HCT116 (cell line): ENCODE measurements around the gene LCE3C. TPM values are rescaled to one million over a fixed set of nuclear protein-coding genes. Genes with fewer than 3 reads are reported as not detected.

Experiments used
- ATAC-seq: fragments of 200-7000 bp; cut with Tn5 transposase; 2 replicates; pipeline ENCODE4 v1.9.1; 2020; ENCODE audit warnings: mild to moderate bottlenecking, moderate library complexity
- BruUV-seq: library from RNA; stranded (reverse); fragments of 400-500 nt; replicated peaks from 2 replicates; lab custom pipeline; 2021; lab: Mats Ljungman, UMichigan
- CTCF ChIA-PET: fragments of 300-600 bp; sonication (Branson Sonifier 250); formaldehyde crosslinking; loops from one replicate; lab custom pipeline; 2021; ENCODE audit warnings: antibody characterized with exemption; lab: Charles Lee
- POLR2A ChIA-PET: fragments of 300-600, 350-600 bp; sonication (Branson Sonifier 250); formaldehyde crosslinking; loops from one replicate; lab custom pipeline; 2021; ENCODE audit warnings: antibody characterized with exemption; lab: Charles Lee
- RAD21 ChIA-PET, 2 experiments: fragments of 300-600 bp; sonication (Branson Sonifier 250); formaldehyde crosslinking; loops; one replicate each; lab custom pipeline; 2023; ENCODE audit warnings: low total read pairs in 2 of 2; ENCODE audit not compliant: uncharacterized antibody in 2 of 2, unreplicated experiment in 2 of 2, low non-redundant PET in 1 of 2; lab: Charles Lee
- DNase-seq: peaks from one replicate; pipeline ENCODE4 v3.0.0-alpha.2; 2010; ENCODE audit warnings: low read depth, low spot score
- H2AFZ ChIP-seq: fragments of 200-600 bp; shearing (Covaris generic), sonication (generic); 2 replicates; pipeline ENCODE4 v1.6.1; 2017; ENCODE audit warnings: low read depth, mixed run types, mixed read lengths, antibody characterized with exemption, low read length; ENCODE audit not compliant: poor library complexity, severe bottlenecking
- H3K27ac ChIP-seq: 2 replicates; pipeline ENCODE4 v1.5.1; 2012; ENCODE audit warnings: low read depth, low read length
- H3K27me3 ChIP-seq: fragments of 200-600 bp; sonication (generic); 2 replicates; pipeline ENCODE4 v1.6.1; 2016; ENCODE audit warnings: mixed run types, low read length, mixed read lengths; ENCODE audit not compliant: insufficient read depth
- H3K36me3 ChIP-seq, 2 experiments: fragments of 200-500 bp in 1 of 2; fragments of 200-600 bp in 1 of 2; sonication (Bioruptor generic) in 1 of 2; sonication (generic) in 1 of 2; 2 replicates each; pipeline versions ENCODE4 v1.5.1 to v1.6.1; 2014 to 2016; ENCODE audit warnings: low read length in 2 of 2, inconsistent platforms in 1 of 2, mixed read lengths in 1 of 2, mixed run types in 1 of 2; ENCODE audit not compliant: insufficient read depth in 2 of 2, control insufficient read depth in 1 of 2
- H3K4me1 ChIP-seq, 2 experiments: fragments of 200-600 bp in 1 of 2; sonication (generic) in 1 of 2; 2 replicates each; pipeline versions ENCODE4 v1.5.1 to v1.6.1; 2012 to 2017; ENCODE audit warnings: low read length in 2 of 2, inconsistent platforms in 1 of 2, mild to moderate bottlenecking in 1 of 2, mixed read lengths in 1 of 2, mixed run types in 1 of 2, moderate library complexity in 1 of 2; ENCODE audit not compliant: insufficient read depth in 2 of 2, control insufficient read depth in 1 of 2
- H3K4me2 ChIP-seq: fragments of 200-600 bp; sonication (generic); 2 replicates; pipeline ENCODE4 v1.6.1; 2017; ENCODE audit warnings: mixed run types, low read length, mixed read lengths
- H3K4me3 ChIP-seq, 2 experiments: fragments of 200-600 bp in 1 of 2; sonication (generic) in 1 of 2; replicated peaks in 1 of 2; 2 replicates each; pipeline ENCODE4 v1.5.1; 2011 to 2016; ENCODE audit warnings: low read length in 2 of 2, control low read depth in 1 of 2, low read depth in 1 of 2, mild to moderate bottlenecking in 1 of 2, mixed read lengths in 1 of 2, mixed run types in 1 of 2
- H3K79me2 ChIP-seq: fragments of 200-600 bp; sonication (generic); 2 replicates; pipeline ENCODE4 v1.6.1; 2017; ENCODE audit warnings: mild to moderate bottlenecking, mixed run types, low read length, moderate library complexity, mixed read lengths; ENCODE audit not compliant: insufficient read depth
- H3K9ac ChIP-seq: fragments of 200-600 bp; sonication (generic); 2 replicates; pipeline ENCODE4 v1.6.1; 2016; ENCODE audit warnings: low read length, mixed read lengths
- H3K9me2 ChIP-seq: fragments of 200-600 bp; sonication (generic), shearing (Covaris generic); 2 replicates; pipeline ENCODE4 v1.6.1; 2017; ENCODE audit warnings: mixed run types, mild to moderate bottlenecking, moderate library complexity; ENCODE audit not compliant: insufficient read depth
- H3K9me3 ChIP-seq, 2 experiments: fragments of 200-500 bp in 1 of 2; fragments of 200-600 bp in 1 of 2; sonication (Bioruptor generic) in 1 of 2; sonication (generic) in 1 of 2; 2 replicates each; pipeline ENCODE4 v1.6.1; 2014 to 2017; ENCODE audit warnings: low read length in 2 of 2, mixed read lengths in 2 of 2, inconsistent platforms in 1 of 2, low read depth in 1 of 2, mild to moderate bottlenecking in 1 of 2, mixed run types in 1 of 2, moderate library complexity in 1 of 2; ENCODE audit not compliant: control insufficient read depth in 1 of 2, insufficient read depth in 1 of 2
- H4K20me1 ChIP-seq: fragments of 200-600 bp; sonication (generic), shearing (Covaris generic); 2 replicates; pipeline ENCODE4 v1.6.1; 2017; ENCODE audit warnings: mixed run types, mild to moderate bottlenecking, moderate library complexity; ENCODE audit not compliant: insufficient read depth
- ATF3 ChIP-seq: IDR thresholded peaks from 2 replicates; pipeline ENCODE4 v1.6.1; 2012
- CBX3 ChIP-seq: IDR thresholded peaks from 2 replicates; pipeline ENCODE4 v1.6.1; 2012; ENCODE audit warnings: low read depth
- CEBPB ChIP-seq: IDR thresholded peaks from 2 replicates; pipeline ENCODE4 v1.6.1; 2012; ENCODE audit warnings: low read depth
- CTCF ChIP-seq, 3 experiments: fragments of 200-600 bp in 1 of 3; sonication (generic) in 1 of 3; IDR thresholded peaks in 2 of 3; conservative IDR thresholded peaks in 1 of 3; 2 replicates each; pipeline ENCODE4 v1.5.1; 2012 to 2017; ENCODE audit warnings: low read depth in 2 of 3, low read length in 2 of 3, antibody characterized with exemption in 1 of 3, borderline replicate concordance in 1 of 3, control low read depth in 1 of 3, mild to moderate bottlenecking in 1 of 3, mixed read lengths in 1 of 3, mixed run types in 1 of 3, moderate library complexity in 1 of 3; ENCODE audit not compliant: insufficient read depth in 1 of 3
- EGR1 ChIP-seq: IDR thresholded peaks from 2 replicates; pipeline ENCODE4 v1.6.1; 2012; ENCODE audit warnings: low read depth
- ELF1 ChIP-seq: IDR thresholded peaks from 2 replicates; pipeline ENCODE4 v1.6.1; 2012; ENCODE audit warnings: low read depth, borderline replicate concordance
- EZH2 ChIP-seq: fragments of 200-600 bp; sonication (generic); IDR thresholded peaks from 2 replicates; pipeline ENCODE4 v1.6.1; 2017; ENCODE audit warnings: antibody characterized with exemption, mixed run types
- JUND ChIP-seq: IDR thresholded peaks from 2 replicates; pipeline ENCODE4 v1.6.1; 2012
- POLR2AphosphoS5 ChIP-seq: IDR thresholded peaks from 2 replicates; pipeline ENCODE4 v1.6.1; 2011; ENCODE audit warnings: mild to moderate bottlenecking, low read depth, low read length, moderate library complexity
- RAD21 ChIP-seq: IDR thresholded peaks from 2 replicates; pipeline ENCODE4 v1.6.1; 2012; ENCODE audit warnings: low read depth, mild to moderate bottlenecking
- TCF7L2 ChIP-seq: IDR thresholded peaks from 2 replicates; pipeline ENCODE4 v1.7.0; 2011; ENCODE audit warnings: borderline replicate concordance, inconsistent platforms; ENCODE audit not compliant: insufficient read depth, insufficient read length; ENCODE audit errors: extremely low read depth
- ZBTB33 ChIP-seq: IDR thresholded peaks from 2 replicates; pipeline ENCODE4 v1.6.1; 2011; ENCODE audit warnings: mild to moderate bottlenecking, low read length, moderate library complexity; ENCODE audit not compliant: insufficient replicate concordance; ENCODE audit errors: extremely low read depth
- ZNF274 ChIP-seq: fragments of 200-500 bp; sonication (Bioruptor generic); IDR thresholded peaks from 2 replicates; pipeline ENCODE4 v1.6.1; 2014; ENCODE audit warnings: mild to moderate bottlenecking, low read depth, low read length, inconsistent platforms
- intact Hi-C: fragments of 100-400 bp; cut with micrococcal nuclease; formaldehyde crosslinking; loops from 2 replicates; pipeline ENCODE4 v1.10.0; 2022
- total RNA-seq: library from RNA; stranded (reverse); gene quantifications from one replicate; pipeline ENCODE4 v1.2.1, GENCODE V29; 2021; ENCODE audit not compliant: unreplicated experiment

LCE3C gene
- total RNA-seq, 1 experiment from 2014 or later: not detected

GRCh38 chr1:152626744-152627143, 26.7 kb downstream of the LCE3C start:
- no peaks in the 10 kb centered on the region for H3K79me2 ChIP-seq
- no peak overlapping the region for H2AFZ ChIP-seq
- no peaks in the 10 kb centered on the region for H3K9me2 ChIP-seq
- H3K9me3 ChIP-seq: no peaks in the 10 kb centered on the region
- DNase-seq: no peak
- no peaks in the 10 kb centered on the region for H3K4me1 ChIP-seq
- no peak overlapping the region for H3K4me3 ChIP-seq
- H3K36me3 ChIP-seq: no peaks in the 10 kb centered on the region
- peaks cover 21% of the 10 kb centered on the region; the same call in 1 of the 2 replicates for H3K27me3 ChIP-seq
- no peak overlapping the region for H3K9ac ChIP-seq
- CTCF ChIA-PET: no interaction called here
- POLR2A ChIA-PET: no interaction called here
- H3K4me2 ChIP-seq: no peak overlapping the region
- H3K27ac ChIP-seq: no peak overlapping the region
- no peak for TF ChIP-seq ATF3
- TF ChIP-seq, all 23 proteins: peak for 0
- H4K20me1 ChIP-seq: no peaks in the 10 kb centered on the region
- ATAC-seq: no peak
- intact Hi-C loops: loop anchor here (10.0 kb wide), 1 partner anchor 142 kb away; no protein-coding TSS in a partner anchor
- no TSS peak for BruUV-seq
- RAD21 ChIA-PET: no interaction called here

GRCh38 chr1:152630596-152630995, 30.6 kb downstream of the LCE3C start:
- ChIA-PET CTCF (no interaction called here), RAD21 (no interaction called here), POLR2A (no interaction called here)
- no peak overlapping the region for H3K4me2 ChIP-seq
- H3K27me3 ChIP-seq: peaks cover 21% of the 10 kb centered on the region; the same call in 1 of the 2 replicates
- no peak overlapping the region for H2AFZ ChIP-seq
- ATAC-seq: no peak
- intact Hi-C loops: no loop called here
- no peaks in the 10 kb centered on the region for H3K9me2 ChIP-seq
- H3K36me3 ChIP-seq: no peaks in the 10 kb centered on the region
- no peak overlapping the region for H3K27ac ChIP-seq
- H3K4me3 ChIP-seq: no peak overlapping the region
- no peaks in the 10 kb centered on the region for H3K79me2 ChIP-seq
- BruUV-seq: no TSS peak
- no peaks in the 10 kb centered on the region for H4K20me1 ChIP-seq
- no peaks in the 10 kb centered on the region for H3K4me1 ChIP-seq
- no peak overlapping the region for H3K9ac ChIP-seq
- no peaks in the 10 kb centered on the region for H3K9me3 ChIP-seq
- DNase-seq: no peak
- TF ChIP-seq POLR2AphosphoS5 (no peak), RAD21 (no peak), CBX3 (no peak), TCF7L2 (no peak), ZBTB33 (no peak), JUND (no peak), CEBPB (no peak), CTCF (IDR thresholded peaks at IDR 0.05 in 2 of 3, conservative IDR thresholded peaks at IDR 0.05 in 1 of 3; ENCODE audit: borderline replicate concordance in 1 of 3, insufficient read depth in 1 of 3, low read depth in 2 of 3, low read length in 2 of 3) (no peak), ELF1 (no peak), EZH2 (no peak), ZNF274 (no peak), EGR1 (no peak)
